ENCODE measurements around the gene LY6G6F. TPM values are rescaled to one million over a fixed set of nuclear protein-coding genes. Genes with fewer than 3 reads are reported as not detected.

Gene LY6G6F, protein sequence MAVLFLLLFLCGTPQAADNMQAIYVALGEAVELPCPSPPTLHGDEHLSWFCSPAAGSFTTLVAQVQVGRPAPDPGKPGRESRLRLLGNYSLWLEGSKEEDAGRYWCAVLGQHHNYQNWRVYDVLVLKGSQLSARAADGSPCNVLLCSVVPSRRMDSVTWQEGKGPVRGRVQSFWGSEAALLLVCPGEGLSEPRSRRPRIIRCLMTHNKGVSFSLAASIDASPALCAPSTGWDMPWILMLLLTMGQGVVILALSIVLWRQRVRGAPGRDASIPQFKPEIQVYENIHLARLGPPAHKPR
- total RNA-seq (not detected), polyA plus RNA-seq (not detected)

DNA sequence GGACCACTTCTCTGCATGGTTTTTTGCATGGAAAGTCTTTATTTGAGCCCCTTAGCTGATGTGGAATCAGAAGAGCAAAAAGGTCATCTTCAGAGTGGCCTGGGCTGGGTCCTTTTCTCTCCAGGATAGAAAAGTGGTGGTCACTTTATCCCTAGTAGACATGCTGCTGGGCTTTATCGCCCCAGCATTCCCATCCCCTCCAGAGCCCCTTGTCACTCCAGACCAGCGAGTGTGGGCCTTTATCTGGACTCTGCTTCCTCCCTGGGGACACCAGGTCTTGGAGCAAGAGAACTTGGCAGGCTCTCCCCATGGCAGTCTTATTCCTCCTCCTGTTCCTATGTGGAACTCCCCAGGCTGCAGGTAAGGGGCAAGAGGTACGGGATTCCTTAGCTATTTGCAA, at the start of gene LY6G6F:
Gene LY6G6F (plus strand): TSS at position 268 of the 400 bp plus-strand sequence. CDS start 41 bp downstream, at position 309.
- TF ChIP-seq, protein P1, sequence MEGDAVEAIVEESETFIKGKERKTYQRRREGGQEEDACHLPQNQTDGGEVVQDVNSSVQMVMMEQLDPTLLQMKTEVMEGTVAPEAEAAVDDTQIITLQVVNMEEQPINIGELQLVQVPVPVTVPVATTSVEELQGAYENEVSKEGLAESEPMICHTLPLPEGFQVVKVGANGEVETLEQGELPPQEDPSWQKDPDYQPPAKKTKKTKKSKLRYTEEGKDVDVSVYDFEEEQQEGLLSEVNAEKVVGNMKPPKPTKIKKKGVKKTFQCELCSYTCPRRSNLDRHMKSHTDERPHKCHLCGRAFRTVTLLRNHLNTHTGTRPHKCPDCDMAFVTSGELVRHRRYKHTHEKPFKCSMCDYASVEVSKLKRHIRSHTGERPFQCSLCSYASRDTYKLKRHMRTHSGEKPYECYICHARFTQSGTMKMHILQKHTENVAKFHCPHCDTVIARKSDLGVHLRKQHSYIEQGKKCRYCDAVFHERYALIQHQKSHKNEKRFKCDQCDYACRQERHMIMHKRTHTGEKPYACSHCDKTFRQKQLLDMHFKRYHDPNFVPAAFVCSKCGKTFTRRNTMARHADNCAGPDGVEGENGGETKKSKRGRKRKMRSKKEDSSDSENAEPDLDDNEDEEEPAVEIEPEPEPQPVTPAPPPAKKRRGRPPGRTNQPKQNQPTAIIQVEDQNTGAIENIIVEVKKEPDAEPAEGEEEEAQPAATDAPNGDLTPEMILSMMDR (IDR thresholded peaks at IDR 0.05) = no peak
- H3K36me3 ChIP-seq = no peaks in the 10 kb centered on the region
- H3K27ac ChIP-seq = no peak within 1 kb of the TSS
- 35 to 44% methylated on average over 3 of the region's 3 CpGs for WGBS, 2 donors
- no peaks in the 10 kb centered on the region for H3K27me3 ChIP-seq
- H3K4me1 ChIP-seq = peaks cover 0 to 10% (median 2%) of the 10 kb centered on the region in 3 donors
- no peak for FAIRE-seq
- ATAC-seq = no peak
- H3K9me3 ChIP-seq = no peaks in the 10 kb centered on the region
- no peak for DNase-seq
- intact Hi-C loops (cut with DNase I) = no loop called here
- H3K4me3 ChIP-seq = no peak within 1 kb of the TSS

DNA sequence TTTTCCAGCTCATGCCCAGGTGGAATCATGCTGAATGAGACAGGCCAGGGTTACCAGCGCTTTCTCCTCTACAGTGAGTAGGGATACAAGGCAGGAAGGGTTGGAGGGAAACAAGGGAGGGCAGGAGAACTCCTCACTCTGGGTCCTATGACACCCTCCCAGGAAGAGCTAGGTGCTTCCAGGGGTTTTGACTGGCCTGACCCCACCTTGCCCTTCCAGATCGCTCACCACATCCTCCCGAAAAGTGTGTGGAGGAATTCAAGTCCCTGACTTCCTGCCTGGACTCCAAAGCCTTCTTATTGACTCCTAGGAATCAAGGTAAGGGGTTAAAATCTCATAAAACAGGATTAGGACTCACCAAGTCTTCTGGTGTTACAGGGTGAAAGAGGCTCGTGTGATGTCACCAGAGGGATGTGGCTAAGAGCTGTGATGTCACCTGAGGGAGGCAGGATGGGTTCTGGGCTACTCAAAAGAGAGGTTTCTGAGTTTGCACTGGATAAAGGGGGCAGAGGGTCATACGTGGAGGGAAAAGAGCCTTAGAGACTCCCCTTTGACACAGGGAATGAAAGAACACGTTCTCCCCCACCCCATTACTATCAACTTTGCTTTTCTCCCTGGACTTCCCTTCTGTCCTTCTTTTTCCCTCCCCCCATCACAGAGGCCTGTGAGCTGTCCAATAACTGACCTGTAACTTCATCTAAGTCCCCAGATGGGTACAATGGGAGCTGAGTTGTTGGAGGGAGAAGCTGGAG, 49.1 kb upstream of the LY6G6F start:
- Histone ChIP-seq H3K36me3 (no peaks in the 10 kb centered on the region), H3K9me3 (no peaks in the 10 kb centered on the region), H3K27me3 (no peaks in the 10 kb centered on the region), H3K27ac (no peak overlapping the region), H3K4me1 (peaks cover 6 to 22% (median 16%) of the 10 kb centered on the region in 3 donors), H3K4me3 (no peak overlapping the region)
- DNase-seq = no peak
- ATAC-seq = no peak
- intact Hi-C loops (cut with DNase I) = no loop called here
- no peak for FAIRE-seq
- WGBS, 2 donors = 76 to 84% methylated on average over 6 of the region's 6 CpGs
- TF ChIP-seq, protein P1 (IDR thresholded peaks at IDR 0.05) = no peak

DNA sequence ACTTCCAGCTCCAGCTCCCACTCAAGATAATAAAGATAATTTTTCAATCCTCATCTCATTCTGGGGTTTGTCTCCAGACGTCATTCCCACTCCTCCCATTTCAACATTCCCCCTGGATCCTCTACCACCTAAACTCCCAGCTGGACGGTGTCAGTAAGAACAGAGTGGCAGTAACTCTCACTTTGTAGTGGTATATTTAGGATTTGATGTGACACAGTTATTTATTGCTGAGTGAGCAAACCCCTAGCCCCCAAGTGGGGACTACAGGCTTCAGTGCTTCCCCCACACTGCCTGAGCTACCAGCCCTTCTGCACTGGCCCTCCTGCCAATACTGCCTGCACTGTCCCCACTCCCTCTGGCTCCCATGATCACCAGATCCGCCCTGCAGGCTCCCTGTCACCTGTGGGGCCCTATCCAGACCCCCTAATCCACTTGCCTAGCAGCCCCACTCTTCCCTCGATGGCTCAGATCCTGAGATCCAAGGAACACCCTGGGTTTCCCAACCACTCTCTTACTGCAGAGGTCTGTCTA, 48.4 kb upstream of the LY6G6F start:
- Histone ChIP-seq H3K9me3 (no peaks in the 10 kb centered on the region), H3K36me3 (no peaks in the 10 kb centered on the region), H3K4me1 (peaks cover 10 to 24% (median 17%) of the 10 kb centered on the region in 3 donors), H3K27ac (no peak overlapping the region), H3K4me3 (peak overlapping the region in 1 of 4 donors; percentile 66), H3K27me3 (no peaks in the 10 kb centered on the region)
- DNase-seq = no peak
- intact Hi-C loops (cut with DNase I) = no loop called here
- no peak for ATAC-seq
- no peak for FAIRE-seq
- TF ChIP-seq, protein P1 (IDR thresholded peaks at IDR 0.05) = no peak
- 72 to 79% methylated on average over 4 of the region's 4 CpGs for WGBS, 2 donors

DNA sequence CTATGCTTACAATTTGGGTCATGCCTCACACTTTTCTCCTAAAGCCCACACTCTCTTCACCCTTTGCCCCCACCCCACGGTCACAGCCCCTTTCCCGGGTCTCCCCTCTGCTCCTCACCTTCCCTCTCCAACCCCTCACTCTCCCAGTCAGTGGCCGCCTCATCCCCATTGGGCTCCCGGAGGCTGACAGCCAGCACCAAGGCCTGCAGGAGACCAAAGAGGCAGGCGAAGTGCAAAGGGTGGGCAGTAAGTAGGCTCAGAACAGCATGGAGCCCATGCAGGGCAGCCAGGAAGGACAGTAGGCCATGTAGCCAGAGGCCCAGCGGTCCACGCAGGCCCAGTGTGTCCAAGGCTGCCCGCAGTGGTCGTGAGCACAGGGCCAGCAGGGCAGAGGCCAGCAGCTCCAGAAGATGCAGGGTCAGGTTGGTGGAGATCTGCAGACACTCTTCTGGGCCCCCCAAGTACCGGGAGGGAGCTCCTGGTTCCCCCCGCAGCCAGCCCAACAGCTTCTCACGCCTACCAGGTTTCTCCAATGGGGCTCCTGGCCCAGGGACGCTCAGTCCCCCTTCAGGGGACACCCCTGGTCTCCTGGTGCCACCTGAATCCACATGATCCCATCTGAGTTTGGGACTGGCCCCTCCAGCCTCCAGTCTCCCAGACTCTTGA, 47.5 kb upstream of the LY6G6F start:
- ATAC-seq (no peak), DNase-seq (no peak), FAIRE-seq (no peak)
- Histone ChIP-seq H3K9me3 (no peaks in the 10 kb centered on the region), H3K4me3 (peak overlapping the region in 3 of 4 donors; percentile 50 to 66 (median 63)), H3K36me3 (no peaks in the 10 kb centered on the region), H3K4me1 (peaks cover 19 to 27% (median 26%) of the 10 kb centered on the region in 3 donors), H3K27me3 (no peaks in the 10 kb centered on the region), H3K27ac (no peak overlapping the region)
- 73 to 75% methylated on average over 13 of the region's 13 CpGs for WGBS, 2 donors
- TF ChIP-seq, protein P1 (IDR thresholded peaks at IDR 0.05) = no peak
- intact Hi-C loops (cut with DNase I) = no loop called here

Data from pancreas (tissue), 10 donors.